ENCODE results near the gene INPP5A. TPM values are rescaled to one million over a fixed set of nuclear protein-coding genes. Genes with fewer than 3 reads are reported as not detected.

INPP5A gene
- total RNA-seq, 1 donor = 36.8 TPM

DNA sequence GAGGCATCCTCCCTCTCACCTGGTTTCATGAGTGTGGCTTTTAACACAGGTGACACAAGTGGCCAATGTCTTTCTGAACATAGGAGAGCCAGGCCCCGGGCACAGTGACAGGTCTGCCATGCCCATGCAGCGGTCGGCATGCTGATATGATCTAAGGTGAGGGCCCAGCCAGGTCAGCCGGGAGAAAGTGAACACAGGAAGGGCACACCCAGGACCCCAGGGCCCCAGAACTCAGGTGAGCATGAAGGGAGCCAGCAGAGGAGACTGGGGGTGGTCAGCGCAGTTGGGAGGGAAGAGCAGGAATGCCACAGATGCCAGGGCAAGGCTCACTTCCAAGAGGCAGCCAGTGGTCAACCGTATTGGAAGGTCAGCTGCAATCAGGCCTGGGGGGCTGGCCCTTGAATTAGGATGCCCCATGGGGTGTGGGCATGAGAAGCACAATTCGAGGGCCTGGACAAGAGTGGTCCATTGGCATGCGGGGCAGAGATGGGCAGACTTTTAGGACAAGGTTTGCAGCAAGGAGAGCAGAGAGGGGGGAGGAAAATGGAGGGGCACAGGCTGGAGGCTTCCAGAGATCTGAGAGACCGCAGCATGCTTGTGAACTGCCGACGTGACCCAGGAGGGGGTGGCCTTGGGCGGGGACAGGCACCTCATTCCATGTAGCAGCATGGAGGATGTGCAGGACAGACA lies 3.9 kb upstream of the INPP5A start:
- no peak overlapping the region for H3K4me3 ChIP-seq (ENCODE audit: low read depth, low read length)
- TF ChIP-seq, protein P1, sequence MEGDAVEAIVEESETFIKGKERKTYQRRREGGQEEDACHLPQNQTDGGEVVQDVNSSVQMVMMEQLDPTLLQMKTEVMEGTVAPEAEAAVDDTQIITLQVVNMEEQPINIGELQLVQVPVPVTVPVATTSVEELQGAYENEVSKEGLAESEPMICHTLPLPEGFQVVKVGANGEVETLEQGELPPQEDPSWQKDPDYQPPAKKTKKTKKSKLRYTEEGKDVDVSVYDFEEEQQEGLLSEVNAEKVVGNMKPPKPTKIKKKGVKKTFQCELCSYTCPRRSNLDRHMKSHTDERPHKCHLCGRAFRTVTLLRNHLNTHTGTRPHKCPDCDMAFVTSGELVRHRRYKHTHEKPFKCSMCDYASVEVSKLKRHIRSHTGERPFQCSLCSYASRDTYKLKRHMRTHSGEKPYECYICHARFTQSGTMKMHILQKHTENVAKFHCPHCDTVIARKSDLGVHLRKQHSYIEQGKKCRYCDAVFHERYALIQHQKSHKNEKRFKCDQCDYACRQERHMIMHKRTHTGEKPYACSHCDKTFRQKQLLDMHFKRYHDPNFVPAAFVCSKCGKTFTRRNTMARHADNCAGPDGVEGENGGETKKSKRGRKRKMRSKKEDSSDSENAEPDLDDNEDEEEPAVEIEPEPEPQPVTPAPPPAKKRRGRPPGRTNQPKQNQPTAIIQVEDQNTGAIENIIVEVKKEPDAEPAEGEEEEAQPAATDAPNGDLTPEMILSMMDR (IDR thresholded peaks at IDR 0.05; ENCODE audit: insufficient read depth, low read length) = no peak
- no peak for DNase-seq (ENCODE audit: low read depth)

DNA sequence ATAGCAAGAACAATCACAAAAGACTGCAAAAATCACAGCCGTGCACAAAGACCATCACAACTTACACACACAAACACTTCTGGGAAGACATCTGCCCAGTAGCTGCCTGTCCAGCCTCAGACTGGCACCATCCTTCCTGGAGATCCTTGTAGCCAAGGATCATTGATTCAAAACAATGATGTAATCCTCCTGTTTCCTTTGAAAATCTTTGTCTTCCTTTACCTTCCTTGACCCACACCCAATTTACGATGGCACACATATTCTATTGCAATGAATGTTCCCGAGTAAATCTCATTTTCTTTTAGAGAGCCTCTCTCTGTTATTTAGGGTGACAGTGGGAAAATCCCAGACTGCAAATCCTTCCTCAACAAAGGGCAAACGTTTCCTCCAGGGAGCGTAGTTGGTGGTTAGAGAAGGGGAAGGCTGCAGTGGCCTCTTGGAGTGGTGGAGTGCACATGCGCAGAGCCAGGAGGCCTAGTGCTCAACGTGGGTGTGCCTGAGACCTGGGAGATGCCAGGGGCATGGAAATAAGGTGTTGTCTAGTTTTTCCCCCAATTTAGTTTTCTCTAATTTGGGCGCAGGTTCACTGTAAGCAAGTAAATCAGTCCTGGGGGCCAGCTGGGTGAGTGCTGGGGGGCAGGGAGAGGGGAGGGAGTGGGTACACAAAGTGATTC lies 3.1 kb upstream of the INPP5A start:
- TF ChIP-seq, protein P1 (IDR thresholded peaks at IDR 0.05; ENCODE audit: insufficient read depth, low read length) = no peak
- H3K4me3 ChIP-seq (ENCODE audit: low read depth, low read length) = no peak overlapping the region
- DNase-seq (ENCODE audit: low read depth) = no peak

DNA sequence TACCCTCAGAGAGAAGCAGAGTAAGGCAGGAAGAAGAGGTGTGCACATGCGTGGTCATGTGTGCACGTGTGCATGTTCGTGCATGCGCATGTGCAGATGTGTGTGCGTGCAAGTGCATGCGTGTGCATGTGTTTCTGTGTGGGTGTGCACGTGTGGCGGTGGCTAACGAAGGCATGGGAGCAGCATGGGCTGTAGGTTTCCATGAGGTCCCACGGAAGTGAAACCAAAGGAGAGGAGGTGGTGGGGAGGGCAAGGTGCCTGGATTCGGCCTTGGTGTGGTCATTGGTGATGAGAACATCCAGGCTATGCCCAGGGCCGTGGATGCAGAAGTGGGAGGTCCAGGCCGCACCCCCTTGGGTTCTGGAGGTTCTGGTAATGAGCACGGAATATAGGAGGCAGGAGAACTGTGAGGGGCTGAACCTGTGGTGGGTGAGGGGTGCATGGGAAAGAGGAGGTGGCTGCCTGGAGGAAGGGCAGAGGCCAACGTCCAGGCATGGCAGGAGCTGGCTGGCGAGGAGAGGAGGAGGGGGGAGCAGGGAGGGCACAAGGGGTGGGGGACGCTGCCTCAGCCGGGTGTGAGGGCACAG lies 2.4 kb upstream of the INPP5A start:
- TF ChIP-seq, protein P1 (IDR thresholded peaks at IDR 0.05; ENCODE audit: insufficient read depth, low read length) = no peak
- no peak overlapping the region for H3K4me3 ChIP-seq (ENCODE audit: low read depth, low read length)
- DNase-seq (ENCODE audit: low read depth) = no peak

DNA sequence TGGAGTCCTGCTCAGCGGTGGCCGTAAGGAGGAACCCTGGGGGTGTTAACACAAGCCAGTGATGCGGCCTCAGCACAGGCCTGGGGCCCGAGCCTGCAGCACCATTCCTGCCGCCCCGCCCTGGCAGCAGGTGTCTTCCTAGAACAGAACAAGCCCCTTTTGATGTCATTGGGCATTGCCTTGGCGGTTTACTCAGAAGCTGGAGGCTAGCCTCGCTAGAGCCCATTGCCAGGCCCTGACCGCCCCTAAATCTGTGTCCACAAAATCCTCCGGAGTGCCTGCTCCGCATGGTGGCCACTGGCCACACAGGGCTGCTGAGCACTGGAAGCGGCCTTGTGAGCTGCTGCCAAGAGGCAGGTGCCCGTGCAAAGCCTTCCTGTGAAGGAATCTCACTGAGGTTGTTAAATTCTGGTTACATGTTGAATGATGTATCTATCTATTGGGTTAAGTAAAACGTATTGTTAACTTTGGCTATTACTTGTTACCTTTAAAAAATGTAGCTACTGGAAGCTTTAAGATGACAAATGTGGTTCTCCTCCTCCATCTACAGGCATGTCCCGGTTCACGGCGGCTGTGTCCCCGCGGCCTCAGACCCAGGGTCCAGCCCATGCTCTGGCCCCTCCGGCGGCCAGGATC lies 1.2 kb upstream of the INPP5A start:
- H3K4me3 ChIP-seq (ENCODE audit: low read depth, low read length) = peak overlapping the region; percentile 72
- TF ChIP-seq, protein P1 (IDR thresholded peaks at IDR 0.05; ENCODE audit: insufficient read depth, low read length) = peak; percentile 18
- DNase-seq (ENCODE audit: low read depth) = peak; percentile 20

DNA sequence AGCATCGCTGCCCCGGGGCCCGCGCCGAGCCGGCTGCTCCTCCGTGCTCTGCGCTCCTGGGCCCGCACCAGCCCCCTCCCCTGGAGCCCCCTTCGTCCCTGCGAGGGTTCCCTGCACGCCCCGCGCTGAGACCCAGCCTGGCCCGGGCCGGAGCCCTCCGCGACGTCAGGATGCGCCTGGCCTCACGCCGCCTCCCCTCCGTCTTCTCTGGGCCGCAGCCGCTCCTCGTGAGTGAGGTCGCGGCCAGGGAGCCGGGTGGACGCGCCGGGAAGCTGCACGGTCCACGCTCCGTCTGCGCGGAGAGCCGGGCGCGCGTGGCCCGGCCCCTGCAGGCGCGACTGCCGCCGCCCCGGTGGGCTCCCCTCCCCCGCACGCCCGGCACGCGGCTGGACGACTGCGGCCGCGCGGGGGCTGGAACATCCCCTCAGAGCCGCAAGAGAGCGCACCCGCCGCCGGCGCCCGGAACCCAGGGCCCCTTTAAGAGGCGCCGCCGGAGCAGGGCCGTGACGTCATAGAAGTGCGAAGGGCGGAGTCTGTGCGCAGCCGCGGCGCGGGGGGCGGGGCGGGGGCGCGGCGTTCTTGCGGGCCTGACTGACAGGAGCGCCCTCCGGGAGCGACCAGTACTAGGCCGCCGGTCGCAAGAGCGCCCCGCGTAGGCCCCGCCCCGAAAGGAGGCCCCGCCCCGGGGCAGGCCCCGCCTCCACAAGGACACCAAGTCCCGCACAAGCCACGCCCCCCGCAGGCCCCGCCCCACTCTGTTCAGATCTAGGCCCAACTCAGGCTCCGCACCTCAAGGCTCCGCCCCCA lies 507 bp upstream of the INPP5A start:
- H3K4me3 ChIP-seq (ENCODE audit: low read depth, low read length) = peak overlapping the region; percentile 72
- TF ChIP-seq, protein P1 (IDR thresholded peaks at IDR 0.05; ENCODE audit: insufficient read depth, low read length) = peak; percentile 39
- peak; percentile 98 for DNase-seq (ENCODE audit: low read depth)

Measured in fibroblast of the aortic adventitia (primary cell).